ENCODE measurements around the gene SLC2A10. TPM values are rescaled to one million over a fixed set of nuclear protein-coding genes. Genes with fewer than 3 reads are reported as not detected.

The SLC2A10 gene
- total and polyA plus RNA-seq, 2 donors (not counting 3 experiments of a cell fraction or from before 2014, with no cell fraction given), result 11.2 to 13.6 TPM

DNA sequence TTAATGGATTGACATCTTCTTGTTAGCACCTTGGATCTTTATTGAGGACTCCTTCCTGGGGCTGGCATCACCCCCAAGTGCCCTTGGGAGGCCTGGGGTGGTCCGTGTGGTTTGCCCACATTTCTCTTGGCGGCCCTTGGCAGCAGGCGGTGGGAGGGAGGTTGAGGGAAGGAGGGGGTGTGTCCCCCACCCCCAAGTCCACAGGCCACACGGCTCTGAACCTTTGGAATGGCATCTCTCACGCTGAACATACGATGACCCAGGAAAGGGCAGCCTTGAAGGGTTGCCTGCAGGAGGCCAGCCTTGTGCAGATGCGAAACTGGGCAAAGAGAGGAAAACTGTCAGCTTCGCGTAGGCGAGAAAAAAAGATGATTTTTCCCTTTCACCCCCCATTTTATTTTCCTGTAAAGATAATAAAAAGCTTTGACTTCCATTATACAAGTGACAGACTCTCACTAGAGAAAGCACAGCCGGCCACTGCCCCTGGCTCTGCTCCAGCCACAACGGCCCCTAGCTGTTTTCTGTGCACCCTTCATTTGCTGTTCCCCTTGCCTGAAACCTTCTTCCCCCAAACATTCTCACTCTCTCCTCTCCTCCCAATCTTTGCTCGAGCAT is 56.2 kb downstream of the SLC2A10 start:
- H3K27me3 ChIP-seq (ENCODE audit: control insufficient read depth in 2 of 2, insufficient read depth in 2 of 2, low read length in 2 of 2), result peaks cover 0 to 2% of the 10 kb centered on the region in 2 experiments
- H3K9ac ChIP-seq (replicated peaks; ENCODE audit: extremely low read depth, insufficient read depth, low read length), result no peak overlapping the region
- BruUV-seq (replicated peaks), result no TSS peak
- TF ChIP-seq POLR2A (IDR thresholded peaks at IDR 0.05; ENCODE audit: low read depth, low read length) (no peak), POLR2AphosphoS5 (IDR thresholded peaks at IDR 0.05; ENCODE audit: insufficient read depth, low read depth, low read length) (no peak), CTCF (IDR thresholded peaks at IDR 0.05; ENCODE audit: extremely low read depth in 1 of 2, insufficient read depth in 1 of 2, low read depth in 1 of 2, low read length in 2 of 2) (no peak), MYC (IDR thresholded peaks at IDR 0.05; ENCODE audit: low read depth, low read length) (no peak), EZH2 (IDR thresholded peaks at IDR 0.05; ENCODE audit: borderline replicate concordance, low read depth, low read length, severe bottlenecking) (no peak), GATA2 (IDR thresholded peaks at IDR 0.05; ENCODE audit: insufficient read depth, insufficient read length, low read depth, low read length) (no peak), FOS (IDR thresholded peaks at IDR 0.05; ENCODE audit: borderline replicate concordance, insufficient read depth, low read length) (no peak), JUN (IDR thresholded peaks at IDR 0.05; ENCODE audit: borderline replicate concordance, insufficient read depth, insufficient read length, low read depth) (no peak)
- no peaks in the 10 kb centered on the region for H3K9me1 ChIP-seq (replicated peaks; ENCODE audit: control insufficient read depth, extremely low read depth, insufficient read depth, low read length)
- ChIA-PET CTCF (interaction anchor here (1.6 to 4.8 kb wide), 2 partner anchors 8 to 12 kb away, joined by 4 to 35 read pairs; no protein-coding TSS in a partner anchor), POLR2A (no interaction called here)
- no peaks in the 10 kb centered on the region for H3K36me3 ChIP-seq (ENCODE audit: control insufficient read depth in 2 of 2, extremely low read depth in 1 of 2, insufficient read depth in 2 of 2, low read length in 2 of 2)
- H3K27ac ChIP-seq (ENCODE audit: insufficient read depth, low read depth, low read length), result no peak overlapping the region
- no peaks in the 10 kb centered on the region for H4K20me1 ChIP-seq (replicated peaks; ENCODE audit: control insufficient read depth, extremely low read depth, insufficient read depth, low read length)
- no peaks in the 10 kb centered on the region for H3K9me3 ChIP-seq (replicated peaks; ENCODE audit: control insufficient read depth, insufficient read depth, low read length)
- no peaks in the 10 kb centered on the region for H3K4me1 ChIP-seq (ENCODE audit: control insufficient read depth, extremely low read depth, insufficient read depth, low read length)
- DNase-seq (ENCODE audit: low read depth, low spot score) (no peak), FAIRE-seq (no peak)
- H3K4me3 ChIP-seq (replicated peaks in 1 of 3; ENCODE audit: insufficient read depth in 1 of 3, low read depth in 1 of 3, low read length in 3 of 3), result no peak overlapping the region
- intact Hi-C loops (cut with micrococcal nuclease) (no loop called here), dilution Hi-C loops (cut with MboI; ENCODE audit: extremely low pct_ligation_motif_present, low sequenced_read_pairs) (no loop called here)
- H3K79me2 ChIP-seq (ENCODE audit: control insufficient read depth, insufficient read depth, low read length), result no peaks in the 10 kb centered on the region
- no peak overlapping the region for H2AFZ ChIP-seq (ENCODE audit: low read depth, low read length)
- no peak overlapping the region for H3K4me2 ChIP-seq (ENCODE audit: insufficient read depth, low read length)

Data from endothelial cell of umbilical vein (primary cell).